ENCODE data around the gene WNT6. TPM values are rescaled to one million over a fixed set of nuclear protein-coding genes. Genes with fewer than 3 reads are reported as not detected.

The WNT6 gene
- total RNA-seq, 4 donors from 2014 or later = 1.3 to 4.2 (median 4.0) TPM

Small RNA genes lying within 50 kb of the gene (small RNA-seq; reads per million reads assigned to genes)
- 0 reads per million in 4 donors for gene RNU6-642P

Other genes starting within 250 kb of the WNT6 start
- 10 to 100 TPM; 10.8 to 33.3 (median 24.6) TPM for gene ZNF142, start 200.2 kb upstream of the WNT6 start, total RNA-seq
- 10 to 100 TPM; 24.3 to 37.4 (median 29.9) TPM for gene BCS1L, start 200.1 kb upstream of the WNT6 start, total RNA-seq
- gene RNF25, start 187.8 kb upstream of the WNT6 start, total RNA-seq = 10 to 100 TPM; 16.3 to 24.6 (median 17.7) TPM
- gene STK36, start 187.7 kb upstream of the WNT6 start, total RNA-seq = 10 to 100 TPM; 16.7 to 36.6 (median 22.2) TPM
- gene TTLL4, start 149.0 kb upstream of the WNT6 start, total RNA-seq = 10 to 100 TPM in 2 of 4 donors, 1 to 10 TPM in 2; 6.5 to 12.1 (median 8.7) TPM
- gene CYP27A1, start 77.7 kb upstream of the WNT6 start, total RNA-seq = 10 to 100 TPM; 20.9 to 29.0 (median 23.5) TPM
- gene PRKAG3, start 28.0 kb upstream of the WNT6 start, total RNA-seq = not detected
- gene WNT10A, start 21.0 kb downstream of the WNT6 start, total RNA-seq = not detected
- under 1 TPM in 2 of 4 donors, not detected in 2; 0.27 to 0.35 TPM for gene CDK5R2, start 99.9 kb downstream of the WNT6 start, total RNA-seq
- gene FEV, start 125.4 kb downstream of the WNT6 start, total RNA-seq = not detected
- gene CRYBA2, start 133.6 kb downstream of the WNT6 start, total RNA-seq = not detected
- gene CFAP65, start 181.7 kb downstream of the WNT6 start, total RNA-seq = not detected
- under 1 TPM in 1 of 4 donors, not detected in 3; 0.23 TPM for gene IHH, start 201.1 kb downstream of the WNT6 start, total RNA-seq